BLaER1 treated with 17β-estradiol and CSF1 and Interleukin-3, amounts not matched to agents 10 nM and 100 nM (cell line): Measurements from ENCODE around the gene PAPLN.
A peak's percentile ranks its signal among the peaks of the same experiment; 100 is the strongest.
"Not testable (repeated sequence)": the region's sequence is repeated elsewhere in the genome, so short reads cannot be mapped to it uniquely, and the experiment has no call there.

Experiments used
- H3K27ac ChIP-seq, 11 experiments: shearing (Covaris generic); formaldehyde crosslinking; 2 replicates each; pipeline ENCODE4 v1.8.1; 2022
- H3K27me3 ChIP-seq, 11 experiments: shearing (Covaris generic); formaldehyde crosslinking; 2 replicates each; pipeline ENCODE4 v1.8.1; 2022
- H3K36me3 ChIP-seq, 11 experiments: shearing (Covaris generic); formaldehyde crosslinking; 2 replicates each; pipeline ENCODE4 v1.8.1; 2022
- H3K4me1 ChIP-seq, 10 experiments: shearing (Covaris generic); formaldehyde crosslinking; 2 replicates each; pipeline ENCODE4 v1.8.1; 2022
- H3K4me2 ChIP-seq, 11 experiments: shearing (Covaris generic); formaldehyde crosslinking; 2 replicates each; pipeline ENCODE4 v1.8.1; 2022
- H3K4me3 ChIP-seq, 10 experiments: shearing (Covaris generic); formaldehyde crosslinking; 2 replicates each; pipeline ENCODE4 v1.8.1; 2022
- H3K9ac ChIP-seq, 11 experiments: shearing (Covaris generic); formaldehyde crosslinking; 2 replicates each; pipeline ENCODE4 v1.8.1; 2022
- H3K9me3 ChIP-seq, 11 experiments: shearing (Covaris generic); formaldehyde crosslinking; replicated peaks in 1 of 11; 2 replicates each; pipeline ENCODE4 v1.8.1; 2022
- H4K20me1 ChIP-seq, 11 experiments: shearing (Covaris generic); formaldehyde crosslinking; 2 replicates each; pipeline ENCODE4 v1.8.1; 2022
- Cebpa-rat ChIP-seq, 11 experiments: shearing (Covaris generic); IDR thresholded peaks; 2 replicates each; pipeline ENCODE4 v1.8.1; 2022

PAPLN gene

GRCh38 chr14:73290279-73290678, 53.0 kb downstream of the PAPLN start:
- Histone ChIP-seq H3K4me3 (no peak overlapping the region), H3K4me2 (no peak overlapping the region), H4K20me1 (peaks cover 0 to 96% (median 0%) of the 10 kb centered on the region in 11 experiments; a peak in 9 of 22 replicates), H3K9ac (no peak overlapping the region), H3K9me3 (no peaks in the 10 kb centered on the region), H3K27me3 (no peaks in the 10 kb centered on the region), H3K4me1 (peaks cover 0 to 9% (median 2%) of the 10 kb centered on the region in 10 experiments; a peak in 7 of 20 replicates), H3K36me3 (peaks cover 48 to 100% (median 91%) of the 10 kb centered on the region in 11 experiments), H3K27ac (no peak overlapping the region)
- no peak for TF ChIP-seq Cebpa-rat (IDR thresholded peaks at IDR 0.05)

GRCh38 chr14:73293782-73294781, 56.8 kb downstream of the PAPLN start:
- Histone ChIP-seq H4K20me1 (peaks cover 0 to 98% (median 0%) of the 10 kb centered on the region in 11 experiments; a peak in 8 of 22 replicates), H3K27me3 (no peaks in the 10 kb centered on the region), H3K4me2 (peak overlapping the region in 4 of 11 experiments; percentile 15 to 52 (median 21); a peak in 3 of 22 replicates), H3K4me3 (no peak overlapping the region), H3K27ac (no peak overlapping the region; a peak in 1 of 22 replicates), H3K9me3 (no peaks in the 10 kb centered on the region), H3K4me1 (peaks cover 0 to 9% (median 2%) of the 10 kb centered on the region in 10 experiments; a peak in 7 of 20 replicates), H3K36me3 (peaks cover 23 to 98% (median 75%) of the 10 kb centered on the region in 11 experiments), H3K9ac (no peak overlapping the region)
- peak in 4 of 11 experiments; percentile 15 to 50 (median 36); a peak in 3 of 22 replicates for TF ChIP-seq Cebpa-rat (IDR thresholded peaks at IDR 0.05)

- Histone ChIP-seq H3K27ac (no peak overlapping the region), H4K20me1 (peaks cover 0 to 98% (median 0%) of the 10 kb centered on the region in 11 experiments; a peak in 7 of 22 replicates), H3K27me3 (no peaks in the 10 kb centered on the region), H3K36me3 (peaks cover 23 to 98% (median 70%) of the 10 kb centered on the region in 11 experiments), H3K9me3 (no peaks in the 10 kb centered on the region), H3K9ac (no peak overlapping the region), H3K4me1 (peaks cover 0 to 9% (median 0%) of the 10 kb centered on the region in 10 experiments; a peak in 7 of 20 replicates), H3K4me3 (no peak overlapping the region), H3K4me2 (no peak overlapping the region)
- no peak for TF ChIP-seq Cebpa-rat (IDR thresholded peaks at IDR 0.05)
These were observed 58.0 kb downstream of the PAPLN start for GRCh38 chr14:73295198-73295796.

- H3K4me1 ChIP-seq: peaks cover 34 to 64% (median 46%) of the 10 kb centered on the region in 10 experiments
- peak overlapping the region in 2 of 11 experiments; percentile 66 to 74; a peak in 3 of 22 replicates for H3K4me2 ChIP-seq
- H3K9ac ChIP-seq: no peak overlapping the region
- H3K36me3 ChIP-seq: peaks cover 0 to 85% (median 22%) of the 10 kb centered on the region in 11 experiments; a peak in 15 of 22 replicates
- peaks cover 0 to 100% (median 0%) of the 10 kb centered on the region in 11 experiments; a peak in 6 of 22 replicates for H4K20me1 ChIP-seq
- H3K4me3 ChIP-seq: no peak overlapping the region
- H3K27ac ChIP-seq: peak overlapping the region in 2 of 11 experiments; percentile 15 to 18; a peak in 1 of 22 replicates
- H3K27me3 ChIP-seq: no peaks in the 10 kb centered on the region
- TF ChIP-seq Cebpa-rat (IDR thresholded peaks at IDR 0.05): no peak
- H3K9me3 ChIP-seq: 0 out of 22 replicates have a peak, but pooled peaks cover 0 to 5% (median 0%) of the 10 kb centered on the region in 11 experiments
These were observed 68.2 kb downstream of the PAPLN start for GRCh38 chr14:73305499-73305898.

GRCh38 chr14:73307261-73307660, 70.0 kb downstream of the PAPLN start:
- no peak overlapping the region for H3K9ac ChIP-seq
- no peak overlapping the region for H3K4me2 ChIP-seq
- no peak overlapping the region for H3K4me3 ChIP-seq
- peaks cover 0 to 100% (median 0%) of the 10 kb centered on the region in 11 experiments; a peak in 6 of 22 replicates for H4K20me1 ChIP-seq
- peaks cover 52 to 82% (median 61%) of the 10 kb centered on the region in 10 experiments for H3K4me1 ChIP-seq
- H3K27me3 ChIP-seq: no peaks in the 10 kb centered on the region
- H3K9me3 ChIP-seq: 0 out of 22 replicates have a peak, but pooled peaks cover 0 to 5% (median 0%) of the 10 kb centered on the region in 11 experiments
- H3K36me3 ChIP-seq: peaks cover 0 to 68% (median 15%) of the 10 kb centered on the region in 11 experiments; a peak in 15 of 22 replicates
- TF ChIP-seq Cebpa-rat (IDR thresholded peaks at IDR 0.05): no peak
- peak overlapping the region in 1 of 11 experiments; percentile 18; a peak in 1 of 22 replicates for H3K27ac ChIP-seq

- Histone ChIP-seq H3K36me3 (peaks cover 0 to 64% (median 13%) of the 10 kb centered on the region in 11 experiments; a peak in 15 of 22 replicates), H3K4me1 (peaks cover 37 to 85% (median 54%) of the 10 kb centered on the region in 10 experiments), H4K20me1 (peaks cover 0 to 100% (median 0%) of the 10 kb centered on the region in 11 experiments; a peak in 6 of 22 replicates), H3K27ac (peak overlapping the region in 3 of 11 experiments; percentile 1 to 44 (median 8); a peak in 1 of 22 replicates)
- H3K27me3 ChIP-seq, H3K4me2 ChIP-seq, H3K9ac ChIP-seq, H3K9me3 ChIP-seq, H3K4me3 ChIP-seq: not testable (repeated sequence)
These were observed 71.9 kb downstream of the PAPLN start for GRCh38 chr14:73309207-73309606.

- Histone ChIP-seq H3K4me2 (peak overlapping the region; percentile 53 to 94 (median 79)), H3K27me3 (no peaks in the 10 kb centered on the region), H3K36me3 (peaks cover 0 to 64% (median 20%) of the 10 kb centered on the region in 11 experiments; a peak in 15 of 22 replicates), H3K27ac (peak overlapping the region; percentile 14 to 88 (median 84); a peak in 21 of 22 replicates), H3K9ac (peak overlapping the region in 9 of 11 experiments; percentile 51 to 76 (median 70); a peak in 18 of 22 replicates), H3K4me1 (peaks cover 27 to 63% (median 38%) of the 10 kb centered on the region in 10 experiments), H3K4me3 (peak overlapping the region in 6 of 10 experiments; percentile 1 to 55 (median 38); a peak in 7 of 20 replicates), H3K9me3 (0 out of 22 replicates have a peak, but pooled peaks cover 0 to 5% (median 0%) of the 10 kb centered on the region in 11 experiments), H4K20me1 (peaks cover 0 to 100% (median 0%) of the 10 kb centered on the region in 11 experiments; a peak in 6 of 22 replicates)
- TF ChIP-seq Cebpa-rat (IDR thresholded peaks at IDR 0.05): no peak
These were observed 74.4 kb downstream of the PAPLN start for GRCh38 chr14:73311708-73312030.

- Histone ChIP-seq H3K4me2 (peak overlapping the region in 9 of 11 experiments; percentile 53 to 94 (median 79); a peak in 17 of 22 replicates), H3K4me1 (peaks cover 27 to 56% (median 37%) of the 10 kb centered on the region in 10 experiments), H3K27ac (peak overlapping the region in 10 of 11 experiments; percentile 58 to 88 (median 84); a peak in 20 of 22 replicates), H4K20me1 (peaks cover 0 to 100% (median 0%) of the 10 kb centered on the region in 11 experiments; a peak in 6 of 22 replicates), H3K9ac (peak overlapping the region in 3 of 11 experiments; percentile 70 to 74 (median 71); a peak in 6 of 22 replicates), H3K27me3 (no peaks in the 10 kb centered on the region), H3K36me3 (peaks cover 0 to 65% (median 24%) of the 10 kb centered on the region in 11 experiments; a peak in 15 of 22 replicates), H3K4me3 (no peak overlapping the region), H3K9me3 (0 out of 22 replicates have a peak, but pooled peaks cover 0 to 5% (median 0%) of the 10 kb centered on the region in 11 experiments)
- no peak for TF ChIP-seq Cebpa-rat (IDR thresholded peaks at IDR 0.05)
These were observed 75.4 kb downstream of the PAPLN start for GRCh38 chr14:73312687-73313086.
